SK-N-SH (cell line): ENCODE results near the gene CCDC187.

Experiments used
- EZH2phosphoT487 ChIP-seq: fragments of 200-600 bp; sonication (generic); IDR thresholded peaks from 2 replicates; pipeline ENCODE4 v1.6.1; 2017; ENCODE audit warnings: low read depth, mixed run types, mild to moderate bottlenecking, antibody characterized with exemption, moderate library complexity, borderline replicate concordance
- JUND ChIP-seq: IDR thresholded peaks from 2 replicates; pipeline ENCODE4 v1.4.0; 2012
- RAD21 ChIP-seq: IDR thresholded peaks from 2 replicates; pipeline ENCODE4 v1.6.1; 2012; ENCODE audit warnings: mild to moderate bottlenecking, low read length
- RFX5 ChIP-seq: IDR thresholded peaks from 2 replicates; pipeline ENCODE4 v1.6.1; 2012; ENCODE audit warnings: mild to moderate bottlenecking, improper control_type of control experiment, low read length
- YY1 ChIP-seq: IDR thresholded peaks from 2 replicates; pipeline ENCODE4 v1.4.0; 2012; ENCODE audit warnings: low read depth, mild to moderate bottlenecking
- TF ChIP-seq, protein P1 (sequence below): fragments of 200-600 bp; sonication (generic); IDR thresholded peaks from 2 replicates; pipeline ENCODE4 v1.6.1; 2017; ENCODE audit warnings: antibody characterized with exemption, mild to moderate bottlenecking, moderate library complexity
- TF ChIP-seq, protein P2 (sequence below): IDR thresholded peaks from 2 replicates; pipeline ENCODE4 v1.6.1; 2012; ENCODE audit warnings: mild to moderate bottlenecking, low read depth, low read length, moderate library complexity

DNA sequence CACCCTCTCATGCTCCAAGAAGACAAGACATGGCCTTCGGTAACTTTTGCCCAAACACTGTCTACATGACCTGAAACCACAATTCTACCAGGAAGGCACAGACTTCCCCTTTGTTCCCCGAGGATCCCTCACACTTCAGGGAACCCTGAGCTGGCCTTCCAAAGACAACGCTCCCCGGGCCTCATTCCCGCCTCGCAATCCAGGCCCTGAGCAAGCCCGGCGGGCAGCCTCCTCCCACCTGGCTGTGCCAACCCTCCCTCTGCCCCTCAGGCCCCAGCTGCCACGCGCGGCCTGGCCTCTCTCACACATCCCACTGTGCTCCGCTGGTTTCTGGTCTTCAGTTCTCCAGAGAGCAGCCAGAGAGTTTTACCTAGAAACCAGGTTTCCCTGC, 65.6 kb downstream of the CCDC187 start:
- TF ChIP-seq YY1 (no peak), EZH2phosphoT487 (no peak), JUND (no peak), RFX5 (no peak), RAD21 (no peak)
- TF ChIP-seq, protein P1, sequence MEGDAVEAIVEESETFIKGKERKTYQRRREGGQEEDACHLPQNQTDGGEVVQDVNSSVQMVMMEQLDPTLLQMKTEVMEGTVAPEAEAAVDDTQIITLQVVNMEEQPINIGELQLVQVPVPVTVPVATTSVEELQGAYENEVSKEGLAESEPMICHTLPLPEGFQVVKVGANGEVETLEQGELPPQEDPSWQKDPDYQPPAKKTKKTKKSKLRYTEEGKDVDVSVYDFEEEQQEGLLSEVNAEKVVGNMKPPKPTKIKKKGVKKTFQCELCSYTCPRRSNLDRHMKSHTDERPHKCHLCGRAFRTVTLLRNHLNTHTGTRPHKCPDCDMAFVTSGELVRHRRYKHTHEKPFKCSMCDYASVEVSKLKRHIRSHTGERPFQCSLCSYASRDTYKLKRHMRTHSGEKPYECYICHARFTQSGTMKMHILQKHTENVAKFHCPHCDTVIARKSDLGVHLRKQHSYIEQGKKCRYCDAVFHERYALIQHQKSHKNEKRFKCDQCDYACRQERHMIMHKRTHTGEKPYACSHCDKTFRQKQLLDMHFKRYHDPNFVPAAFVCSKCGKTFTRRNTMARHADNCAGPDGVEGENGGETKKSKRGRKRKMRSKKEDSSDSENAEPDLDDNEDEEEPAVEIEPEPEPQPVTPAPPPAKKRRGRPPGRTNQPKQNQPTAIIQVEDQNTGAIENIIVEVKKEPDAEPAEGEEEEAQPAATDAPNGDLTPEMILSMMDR: no peak
- TF ChIP-seq, protein P2, sequence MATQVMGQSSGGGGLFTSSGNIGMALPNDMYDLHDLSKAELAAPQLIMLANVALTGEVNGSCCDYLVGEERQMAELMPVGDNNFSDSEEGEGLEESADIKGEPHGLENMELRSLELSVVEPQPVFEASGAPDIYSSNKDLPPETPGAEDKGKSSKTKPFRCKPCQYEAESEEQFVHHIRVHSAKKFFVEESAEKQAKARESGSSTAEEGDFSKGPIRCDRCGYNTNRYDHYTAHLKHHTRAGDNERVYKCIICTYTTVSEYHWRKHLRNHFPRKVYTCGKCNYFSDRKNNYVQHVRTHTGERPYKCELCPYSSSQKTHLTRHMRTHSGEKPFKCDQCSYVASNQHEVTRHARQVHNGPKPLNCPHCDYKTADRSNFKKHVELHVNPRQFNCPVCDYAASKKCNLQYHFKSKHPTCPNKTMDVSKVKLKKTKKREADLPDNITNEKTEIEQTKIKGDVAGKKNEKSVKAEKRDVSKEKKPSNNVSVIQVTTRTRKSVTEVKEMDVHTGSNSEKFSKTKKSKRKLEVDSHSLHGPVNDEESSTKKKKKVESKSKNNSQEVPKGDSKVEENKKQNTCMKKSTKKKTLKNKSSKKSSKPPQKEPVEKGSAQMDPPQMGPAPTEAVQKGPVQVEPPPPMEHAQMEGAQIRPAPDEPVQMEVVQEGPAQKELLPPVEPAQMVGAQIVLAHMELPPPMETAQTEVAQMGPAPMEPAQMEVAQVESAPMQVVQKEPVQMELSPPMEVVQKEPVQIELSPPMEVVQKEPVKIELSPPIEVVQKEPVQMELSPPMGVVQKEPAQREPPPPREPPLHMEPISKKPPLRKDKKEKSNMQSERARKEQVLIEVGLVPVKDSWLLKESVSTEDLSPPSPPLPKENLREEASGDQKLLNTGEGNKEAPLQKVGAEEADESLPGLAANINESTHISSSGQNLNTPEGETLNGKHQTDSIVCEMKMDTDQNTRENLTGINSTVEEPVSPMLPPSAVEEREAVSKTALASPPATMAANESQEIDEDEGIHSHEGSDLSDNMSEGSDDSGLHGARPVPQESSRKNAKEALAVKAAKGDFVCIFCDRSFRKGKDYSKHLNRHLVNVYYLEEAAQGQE: no peak
